Measurements from ENCODE around the gene KATNAL1.

- TF ChIP-seq, protein P1, sequence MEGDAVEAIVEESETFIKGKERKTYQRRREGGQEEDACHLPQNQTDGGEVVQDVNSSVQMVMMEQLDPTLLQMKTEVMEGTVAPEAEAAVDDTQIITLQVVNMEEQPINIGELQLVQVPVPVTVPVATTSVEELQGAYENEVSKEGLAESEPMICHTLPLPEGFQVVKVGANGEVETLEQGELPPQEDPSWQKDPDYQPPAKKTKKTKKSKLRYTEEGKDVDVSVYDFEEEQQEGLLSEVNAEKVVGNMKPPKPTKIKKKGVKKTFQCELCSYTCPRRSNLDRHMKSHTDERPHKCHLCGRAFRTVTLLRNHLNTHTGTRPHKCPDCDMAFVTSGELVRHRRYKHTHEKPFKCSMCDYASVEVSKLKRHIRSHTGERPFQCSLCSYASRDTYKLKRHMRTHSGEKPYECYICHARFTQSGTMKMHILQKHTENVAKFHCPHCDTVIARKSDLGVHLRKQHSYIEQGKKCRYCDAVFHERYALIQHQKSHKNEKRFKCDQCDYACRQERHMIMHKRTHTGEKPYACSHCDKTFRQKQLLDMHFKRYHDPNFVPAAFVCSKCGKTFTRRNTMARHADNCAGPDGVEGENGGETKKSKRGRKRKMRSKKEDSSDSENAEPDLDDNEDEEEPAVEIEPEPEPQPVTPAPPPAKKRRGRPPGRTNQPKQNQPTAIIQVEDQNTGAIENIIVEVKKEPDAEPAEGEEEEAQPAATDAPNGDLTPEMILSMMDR (IDR thresholded peaks at IDR 0.05), result no peak
- TF ChIP-seq POLR2A (IDR thresholded peaks at IDR 0.05), result no peak
These were observed 125.3 kb downstream of the KATNAL1 start for GRCh38 chr13:30181888-30182651.
